Measurements from ENCODE around the gene USP17L25.
"Not testable (repeated sequence)": the region's sequence is repeated elsewhere in the genome, so short reads cannot be mapped to it uniquely, and the experiment has no call there.

Gene USP17L25, protein sequence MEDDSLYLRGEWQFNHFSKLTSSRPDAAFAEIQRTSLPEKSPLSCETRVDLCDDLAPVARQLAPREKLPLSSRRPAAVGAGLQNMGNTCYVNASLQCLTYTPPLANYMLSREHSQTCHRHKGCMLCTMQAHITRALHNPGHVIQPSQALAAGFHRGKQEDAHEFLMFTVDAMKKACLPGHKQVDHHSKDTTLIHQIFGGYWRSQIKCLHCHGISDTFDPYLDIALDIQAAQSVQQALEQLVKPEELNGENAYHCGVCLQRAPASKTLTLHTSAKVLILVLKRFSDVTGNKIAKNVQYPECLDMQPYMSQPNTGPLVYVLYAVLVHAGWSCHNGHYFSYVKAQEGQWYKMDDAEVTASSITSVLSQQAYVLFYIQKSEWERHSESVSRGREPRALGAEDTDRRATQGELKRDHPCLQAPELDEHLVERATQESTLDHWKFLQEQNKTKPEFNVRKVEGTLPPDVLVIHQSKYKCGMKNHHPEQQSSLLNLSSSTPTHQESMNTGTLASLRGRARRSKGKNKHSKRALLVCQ

DNA sequence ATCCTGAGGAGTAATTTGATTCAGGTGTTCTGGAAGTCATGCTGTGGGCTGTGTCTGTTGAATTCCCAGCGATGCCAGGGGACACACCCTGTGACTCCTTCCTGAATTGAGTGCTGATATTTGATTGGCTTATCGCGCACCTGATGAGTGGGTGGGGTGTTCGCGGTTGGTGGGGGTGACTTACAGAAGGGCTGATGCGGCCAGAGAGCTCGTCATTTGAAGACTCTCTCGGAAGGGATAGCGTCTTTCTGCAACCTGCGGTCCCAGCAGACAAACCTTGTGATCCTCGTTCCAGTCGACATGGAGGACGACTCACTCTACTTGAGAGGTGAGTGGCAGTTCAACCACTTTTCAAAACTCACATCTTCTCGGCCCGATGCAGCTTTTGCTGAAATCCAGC lies at the start of gene USP17L25:
USP17L25 (plus strand) TSS at position 301 of the 400 bp plus-strand sequence; CDS start at position 301, 0 bp downstream.
- not testable (repeated sequence) for H3K4me1 ChIP-seq (ENCODE audit: control insufficient read depth in 5 of 5, insufficient read depth in 5 of 5, low read length in 5 of 5); H3K27ac ChIP-seq (ENCODE audit: low read depth, low read length); H3K27me3 ChIP-seq (ENCODE audit: control insufficient read depth in 5 of 5, insufficient read depth in 4 of 5, low read length in 5 of 5); H3K36me3 ChIP-seq (ENCODE audit: control insufficient read depth in 5 of 5, insufficient read depth in 5 of 5, low read length in 5 of 5); H3K4me3 ChIP-seq (ENCODE audit: low read depth in 1 of 5, low read length in 5 of 5); H3K9me3 ChIP-seq (ENCODE audit: control insufficient read depth in 5 of 5, low read length in 5 of 5); H3K9ac ChIP-seq (ENCODE audit: low read length in 5 of 5)

DNA sequence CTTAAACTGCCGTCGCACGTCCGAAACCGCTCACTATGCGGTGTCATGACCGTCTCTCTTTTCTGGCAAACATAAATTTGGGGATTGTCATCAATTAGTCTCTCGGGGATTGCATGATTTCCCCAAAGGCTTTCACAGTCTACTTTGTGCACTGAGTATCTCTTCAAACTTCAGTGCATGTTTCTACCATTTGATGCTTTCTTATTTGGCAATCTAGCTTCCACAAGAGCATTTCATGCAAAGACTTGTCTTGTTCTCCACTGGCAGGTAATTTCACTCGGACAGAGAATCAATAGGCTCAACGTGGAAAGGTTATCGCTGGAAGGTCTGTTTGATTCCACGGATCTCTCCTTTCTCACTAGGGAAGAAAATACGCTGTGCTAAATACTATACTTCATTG lies 5.5 kb upstream of the USP17L25 start:
- H3K9ac ChIP-seq (ENCODE audit: low read length in 5 of 5); H3K27me3 ChIP-seq (ENCODE audit: control insufficient read depth in 5 of 5, insufficient read depth in 4 of 5, low read length in 5 of 5); H3K36me3 ChIP-seq (ENCODE audit: control insufficient read depth in 5 of 5, insufficient read depth in 5 of 5, low read length in 5 of 5); H3K4me3 ChIP-seq (ENCODE audit: low read depth in 1 of 5, low read length in 5 of 5); H3K4me1 ChIP-seq (ENCODE audit: control insufficient read depth in 5 of 5, insufficient read depth in 5 of 5, low read length in 5 of 5); H3K9me3 ChIP-seq (ENCODE audit: control insufficient read depth in 5 of 5, low read length in 5 of 5); H3K27ac ChIP-seq (ENCODE audit: low read depth, low read length): not testable (repeated sequence)

DNA sequence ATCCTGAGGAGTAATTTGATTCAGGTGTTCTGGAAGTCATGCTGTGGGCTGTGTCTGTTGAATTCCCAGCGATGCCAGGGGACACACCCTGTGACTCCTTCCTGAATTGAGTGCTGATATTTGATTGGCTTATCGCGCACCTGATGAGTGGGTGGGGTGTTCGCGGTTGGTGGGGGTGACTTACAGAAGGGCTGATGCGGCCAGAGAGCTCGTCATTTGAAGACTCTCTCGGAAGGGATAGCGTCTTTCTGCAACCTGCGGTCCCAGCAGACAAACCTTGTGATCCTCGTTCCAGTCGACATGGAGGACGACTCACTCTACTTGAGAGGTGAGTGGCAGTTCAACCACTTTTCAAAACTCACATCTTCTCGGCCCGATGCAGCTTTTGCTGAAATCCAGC lies 4.8 kb upstream of the USP17L25 start, which contains the start of gene USP17L24:
USP17L24 (plus strand) TSS at position 301 of the 400 bp plus-strand sequence; CDS start at position 301, 0 bp downstream.
- not testable (repeated sequence) for H3K27me3 ChIP-seq (ENCODE audit: control insufficient read depth in 5 of 5, insufficient read depth in 4 of 5, low read length in 5 of 5); H3K4me3 ChIP-seq (ENCODE audit: low read depth in 1 of 5, low read length in 5 of 5); H3K9ac ChIP-seq (ENCODE audit: low read length in 5 of 5); H3K27ac ChIP-seq (ENCODE audit: low read depth, low read length); H3K36me3 ChIP-seq (ENCODE audit: control insufficient read depth in 5 of 5, insufficient read depth in 5 of 5, low read length in 5 of 5); H3K4me1 ChIP-seq (ENCODE audit: control insufficient read depth in 5 of 5, insufficient read depth in 5 of 5, low read length in 5 of 5); H3K9me3 ChIP-seq (ENCODE audit: control insufficient read depth in 5 of 5, low read length in 5 of 5)

DNA sequence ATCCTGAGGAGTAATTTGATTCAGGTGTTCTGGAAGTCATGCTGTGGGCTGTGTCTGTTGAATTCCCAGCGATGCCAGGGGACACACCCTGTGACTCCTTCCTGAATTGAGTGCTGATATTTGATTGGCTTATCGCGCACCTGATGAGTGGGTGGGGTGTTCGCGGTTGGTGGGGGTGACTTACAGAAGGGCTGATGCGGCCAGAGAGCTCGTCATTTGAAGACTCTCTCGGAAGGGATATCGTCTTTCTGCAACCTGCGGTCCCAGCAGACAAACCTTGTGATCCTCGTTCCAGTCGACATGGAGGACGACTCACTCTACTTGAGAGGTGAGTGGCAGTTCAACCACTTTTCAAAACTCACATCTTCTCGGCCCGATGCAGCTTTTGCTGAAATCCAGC lies 4.6 kb downstream of the USP17L25 start, which contains the start of gene USP17L26:
USP17L26 (plus strand) TSS at position 301 of the 400 bp plus-strand sequence; CDS start at position 301, 0 bp downstream.
- H3K27ac ChIP-seq (ENCODE audit: low read depth, low read length); H3K4me3 ChIP-seq (ENCODE audit: low read depth in 1 of 5, low read length in 5 of 5); H3K9ac ChIP-seq (ENCODE audit: low read length in 5 of 5); H3K27me3 ChIP-seq (ENCODE audit: control insufficient read depth in 5 of 5, insufficient read depth in 4 of 5, low read length in 5 of 5); H3K36me3 ChIP-seq (ENCODE audit: control insufficient read depth in 5 of 5, insufficient read depth in 5 of 5, low read length in 5 of 5); H3K4me1 ChIP-seq (ENCODE audit: control insufficient read depth in 5 of 5, insufficient read depth in 5 of 5, low read length in 5 of 5); H3K9me3 ChIP-seq (ENCODE audit: control insufficient read depth in 5 of 5, low read length in 5 of 5): not testable (repeated sequence)

DNA sequence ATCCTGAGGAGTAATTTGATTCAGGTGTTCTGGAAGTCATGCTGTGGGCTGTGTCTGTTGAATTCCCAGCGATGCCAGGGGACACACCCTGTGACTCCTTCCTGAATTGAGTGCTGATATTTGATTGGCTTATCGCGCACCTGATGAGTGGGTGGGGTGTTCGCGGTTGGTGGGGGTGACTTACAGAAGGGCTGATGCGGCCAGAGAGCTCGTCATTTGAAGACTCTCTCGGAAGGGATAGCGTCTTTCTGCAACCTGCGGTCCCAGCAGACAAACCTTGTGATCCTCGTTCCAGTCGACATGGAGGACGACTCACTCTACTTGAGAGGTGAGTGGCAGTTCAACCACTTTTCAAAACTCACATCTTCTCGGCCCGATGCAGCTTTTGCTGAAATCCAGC lies 9.4 kb downstream of the USP17L25 start, which contains the start of gene USP17L5:
USP17L5 (plus strand) TSS at position 301 of the 400 bp plus-strand sequence; CDS start at position 301, 0 bp downstream.
- not testable (repeated sequence) for H3K4me1 ChIP-seq (ENCODE audit: control insufficient read depth in 5 of 5, insufficient read depth in 5 of 5, low read length in 5 of 5); H3K27me3 ChIP-seq (ENCODE audit: control insufficient read depth in 5 of 5, insufficient read depth in 4 of 5, low read length in 5 of 5); H3K9ac ChIP-seq (ENCODE audit: low read length in 5 of 5); H3K27ac ChIP-seq (ENCODE audit: low read depth, low read length); H3K4me3 ChIP-seq (ENCODE audit: low read depth in 1 of 5, low read length in 5 of 5); H3K9me3 ChIP-seq (ENCODE audit: control insufficient read depth in 5 of 5, low read length in 5 of 5); H3K36me3 ChIP-seq (ENCODE audit: control insufficient read depth in 5 of 5, insufficient read depth in 5 of 5, low read length in 5 of 5)

DNA sequence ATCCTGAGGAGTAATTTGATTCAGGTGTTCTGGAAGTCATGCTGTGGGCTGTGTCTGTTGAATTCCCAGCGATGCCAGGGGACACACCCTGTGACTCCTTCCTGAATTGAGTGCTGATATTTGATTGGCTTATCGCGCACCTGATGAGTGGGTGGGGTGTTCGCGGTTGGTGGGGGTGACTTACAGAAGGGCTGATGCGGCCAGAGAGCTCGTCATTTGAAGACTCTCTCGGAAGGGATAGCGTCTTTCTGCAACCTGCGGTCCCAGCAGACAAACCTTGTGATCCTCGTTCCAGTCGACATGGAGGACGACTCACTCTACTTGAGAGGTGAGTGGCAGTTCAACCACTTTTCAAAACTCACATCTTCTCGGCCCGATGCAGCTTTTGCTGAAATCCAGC lies 14.1 kb downstream of the USP17L25 start, which contains the start of gene USP17L27:
USP17L27 (plus strand) TSS at position 301 of the 400 bp plus-strand sequence; CDS start at position 301, 0 bp downstream.
- not testable (repeated sequence) for H3K9me3 ChIP-seq (ENCODE audit: control insufficient read depth in 5 of 5, low read length in 5 of 5); H3K4me1 ChIP-seq (ENCODE audit: control insufficient read depth in 5 of 5, insufficient read depth in 5 of 5, low read length in 5 of 5); H3K4me3 ChIP-seq (ENCODE audit: low read depth in 1 of 5, low read length in 5 of 5); H3K36me3 ChIP-seq (ENCODE audit: control insufficient read depth in 5 of 5, insufficient read depth in 5 of 5, low read length in 5 of 5); H3K27ac ChIP-seq (ENCODE audit: low read depth, low read length); H3K9ac ChIP-seq (ENCODE audit: low read length in 5 of 5); H3K27me3 ChIP-seq (ENCODE audit: control insufficient read depth in 5 of 5, insufficient read depth in 4 of 5, low read length in 5 of 5)

DNA sequence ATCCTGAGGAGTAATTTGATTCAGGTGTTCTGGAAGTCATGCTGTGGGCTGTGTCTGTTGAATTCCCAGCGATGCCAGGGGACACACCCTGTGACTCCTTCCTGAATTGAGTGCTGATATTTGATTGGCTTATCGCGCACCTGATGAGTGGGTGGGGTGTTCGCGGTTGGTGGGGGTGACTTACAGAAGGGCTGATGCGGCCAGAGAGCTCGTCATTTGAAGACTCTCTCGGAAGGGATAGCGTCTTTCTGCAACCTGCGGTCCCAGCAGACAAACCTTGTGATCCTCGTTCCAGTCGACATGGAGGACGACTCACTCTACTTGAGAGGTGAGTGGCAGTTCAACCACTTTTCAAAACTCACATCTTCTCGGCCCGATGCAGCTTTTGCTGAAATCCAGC lies 18.9 kb downstream of the USP17L25 start, which contains the start of gene USP17L28:
USP17L28 (plus strand) TSS at position 301 of the 400 bp plus-strand sequence; CDS start at position 301, 0 bp downstream.
- not testable (repeated sequence) for H3K4me1 ChIP-seq (ENCODE audit: control insufficient read depth in 5 of 5, insufficient read depth in 5 of 5, low read length in 5 of 5)

DNA sequence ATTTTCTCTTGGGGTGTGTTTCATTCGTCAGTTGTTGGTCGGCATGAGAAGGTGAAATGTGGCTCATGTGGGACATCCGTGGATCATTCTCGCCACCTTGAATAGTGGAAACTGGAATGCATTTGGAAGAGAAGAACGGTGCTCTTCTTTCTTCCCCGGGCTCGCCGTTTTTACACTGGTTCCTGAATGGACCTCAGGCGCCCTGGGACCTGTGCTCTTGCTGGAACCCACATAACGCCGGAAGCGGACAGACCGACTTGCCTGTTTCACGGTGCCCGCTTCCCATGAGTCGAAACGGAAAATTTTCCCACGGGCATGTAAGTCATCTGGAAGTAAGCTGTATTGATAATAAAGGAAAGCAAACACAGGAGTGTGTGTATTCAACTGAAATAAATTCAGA lies 21.2 kb downstream of the USP17L25 start:
- not testable (repeated sequence) for H3K9ac ChIP-seq (ENCODE audit: low read length in 5 of 5); H3K4me1 ChIP-seq (ENCODE audit: control insufficient read depth in 5 of 5, insufficient read depth in 5 of 5, low read length in 5 of 5); H3K36me3 ChIP-seq (ENCODE audit: control insufficient read depth in 5 of 5, insufficient read depth in 5 of 5, low read length in 5 of 5); H3K27me3 ChIP-seq (ENCODE audit: control insufficient read depth in 5 of 5, insufficient read depth in 4 of 5, low read length in 5 of 5); H3K9me3 ChIP-seq (ENCODE audit: control insufficient read depth in 5 of 5, low read length in 5 of 5); H3K27ac ChIP-seq (ENCODE audit: low read depth, low read length); H3K4me3 ChIP-seq (ENCODE audit: low read depth in 1 of 5, low read length in 5 of 5)

More for the DNA sequence above, 18.9 kb downstream of the USP17L25 start, which contains the start of gene USP17L28:
- H3K9me3 ChIP-seq (ENCODE audit: control insufficient read depth in 5 of 5, low read length in 5 of 5); H3K4me3 ChIP-seq (ENCODE audit: low read depth in 1 of 5, low read length in 5 of 5); H3K9ac ChIP-seq (ENCODE audit: low read length in 5 of 5); H3K27me3 ChIP-seq (ENCODE audit: control insufficient read depth in 5 of 5, insufficient read depth in 4 of 5, low read length in 5 of 5); H3K36me3 ChIP-seq (ENCODE audit: control insufficient read depth in 5 of 5, insufficient read depth in 5 of 5, low read length in 5 of 5); H3K27ac ChIP-seq (ENCODE audit: low read depth, low read length): not testable (repeated sequence)

DNA sequence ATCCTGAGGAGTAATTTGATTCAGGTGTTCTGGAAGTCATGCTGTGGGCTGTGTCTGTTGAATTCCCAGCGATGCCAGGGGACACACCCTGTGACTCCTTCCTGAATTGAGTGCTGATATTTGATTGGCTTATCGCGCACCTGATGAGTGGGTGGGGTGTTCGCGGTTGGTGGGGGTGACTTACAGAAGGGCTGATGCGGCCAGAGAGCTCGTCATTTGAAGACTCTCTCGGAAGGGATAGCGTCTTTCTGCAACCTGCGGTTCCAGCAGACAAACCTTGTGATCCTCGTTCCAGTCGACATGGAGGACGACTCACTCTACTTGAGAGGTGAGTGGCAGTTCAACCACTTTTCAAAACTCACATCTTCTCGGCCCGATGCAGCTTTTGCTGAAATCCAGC lies 23.6 kb downstream of the USP17L25 start, which contains the start of gene USP17L29:
USP17L29 (plus strand) TSS at position 301 of the 400 bp plus-strand sequence; CDS start at position 301, 0 bp downstream.
- not testable (repeated sequence) for H3K4me3 ChIP-seq (ENCODE audit: low read depth in 1 of 5, low read length in 5 of 5); H3K9me3 ChIP-seq (ENCODE audit: control insufficient read depth in 5 of 5, low read length in 5 of 5); H3K4me1 ChIP-seq (ENCODE audit: control insufficient read depth in 5 of 5, insufficient read depth in 5 of 5, low read length in 5 of 5); H3K27me3 ChIP-seq (ENCODE audit: control insufficient read depth in 5 of 5, insufficient read depth in 4 of 5, low read length in 5 of 5); H3K36me3 ChIP-seq (ENCODE audit: control insufficient read depth in 5 of 5, insufficient read depth in 5 of 5, low read length in 5 of 5); H3K9ac ChIP-seq (ENCODE audit: low read length in 5 of 5); H3K27ac ChIP-seq (ENCODE audit: low read depth, low read length)

DNA sequence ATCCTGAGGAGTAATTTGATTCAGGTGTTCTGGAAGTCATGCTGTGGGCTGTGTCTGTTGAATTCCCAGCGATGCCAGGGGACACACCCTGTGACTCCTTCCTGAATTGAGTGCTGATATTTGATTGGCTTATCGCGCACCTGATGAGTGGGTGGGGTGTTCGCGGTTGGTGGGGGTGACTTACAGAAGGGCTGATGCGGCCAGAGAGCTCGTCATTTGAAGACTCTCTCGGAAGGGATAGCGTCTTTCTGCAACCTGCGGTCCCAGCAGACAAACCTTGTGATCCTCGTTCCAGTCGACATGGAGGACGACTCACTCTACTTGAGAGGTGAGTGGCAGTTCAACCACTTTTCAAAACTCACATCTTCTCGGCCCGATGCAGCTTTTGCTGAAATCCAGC lies 33.1 kb downstream of the USP17L25 start, which contains the start of gene USP17L30:
USP17L30 (plus strand) TSS at position 301 of the 400 bp plus-strand sequence; CDS start at position 301, 0 bp downstream.
- not testable (repeated sequence) for H3K36me3 ChIP-seq (ENCODE audit: control insufficient read depth in 5 of 5, insufficient read depth in 5 of 5, low read length in 5 of 5)

More for the DNA sequence above, 33.1 kb downstream of the USP17L25 start, which contains the start of gene USP17L30:
- H3K9me3 ChIP-seq (ENCODE audit: control insufficient read depth in 5 of 5, low read length in 5 of 5); H3K9ac ChIP-seq (ENCODE audit: low read length in 5 of 5); H3K27me3 ChIP-seq (ENCODE audit: control insufficient read depth in 5 of 5, insufficient read depth in 4 of 5, low read length in 5 of 5); H3K27ac ChIP-seq (ENCODE audit: low read depth, low read length); H3K4me1 ChIP-seq (ENCODE audit: control insufficient read depth in 5 of 5, insufficient read depth in 5 of 5, low read length in 5 of 5); H3K4me3 ChIP-seq (ENCODE audit: low read depth in 1 of 5, low read length in 5 of 5): not testable (repeated sequence)

Measured in subcutaneous abdominal adipose tissue (tissue), 5 donors.